HepG2 (cell line): ENCODE measurements around the gene NEURL4. TPM values are rescaled to one million over a fixed set of nuclear protein-coding genes. Genes with fewer than 3 reads are reported as not detected.

Experiments
- ARID5B ChIP-seq: IDR thresholded peaks from 2 replicates; pipeline ENCODE4 v1.4.0; 2020; ENCODE audit warnings: mild to moderate bottlenecking, missing genetic modification reagents
- ATF3 ChIP-seq: sonication (generic); formaldehyde crosslinking; IDR thresholded peaks from 2 replicates; pipeline ENCODE4 v1.4.0; 2020; ENCODE audit warnings: missing genetic modification reagents
- CBFB ChIP-seq: sonication (generic); formaldehyde crosslinking; IDR thresholded peaks from 2 replicates; pipeline ENCODE4 v1.4.0; 2020; ENCODE audit warnings: missing genetic modification reagents
- ELF3 ChIP-seq: IDR thresholded peaks from 2 replicates; pipeline ENCODE4 v1.6.1; 2016; ENCODE audit warnings: missing genetic modification reagents, missing compliant biosample characterization
- ETV5 ChIP-seq: IDR thresholded peaks from 2 replicates; pipeline ENCODE4 v1.6.1; 2018; ENCODE audit warnings: missing biosample characterization, missing genetic modification reagents, inconsistent platforms, borderline replicate concordance
- ETV6 ChIP-seq: sonication (generic); formaldehyde crosslinking; conservative IDR thresholded peaks from 2 replicates; pipeline ENCODE4 v1.4.0; 2020; ENCODE audit warnings: missing genetic modification reagents
- JARID2 ChIP-seq: sonication (generic); formaldehyde crosslinking; IDR thresholded peaks from 2 replicates; pipeline ENCODE4 v1.8.1; 2023; ENCODE audit warnings: missing genetic modification reagents, inconsistent platforms; ENCODE audit not compliant: insufficient replicate concordance
- RXRA ChIP-seq: sonication (generic); formaldehyde crosslinking; IDR thresholded peaks from 2 replicates; pipeline ENCODE4 v1.5.1; 2020; ENCODE audit warnings: missing genetic modification reagents
- STAG1 ChIP-seq: sonication (generic); formaldehyde crosslinking; IDR thresholded peaks from 2 replicates; pipeline ENCODE4 v1.4.0; 2020; ENCODE audit warnings: missing genetic modification reagents
- ZBTB38 ChIP-seq: sonication (generic); formaldehyde crosslinking; IDR thresholded peaks from 2 replicates; pipeline ENCODE4 v1.5.1; 2020; ENCODE audit warnings: mild to moderate bottlenecking, missing genetic modification reagents
- ZC3H4 ChIP-seq: sonication (generic); formaldehyde crosslinking; IDR thresholded peaks from 2 replicates; pipeline ENCODE4 v1.4.0; 2020; ENCODE audit warnings: missing genetic modification reagents, borderline replicate concordance
- ZFP1 ChIP-seq: IDR thresholded peaks from 2 replicates; pipeline ENCODE4 v1.6.1; 2016
- ZNF333 ChIP-seq: sonication (generic); formaldehyde crosslinking; IDR thresholded peaks from 2 replicates; pipeline ENCODE4 v1.4.0; 2020; ENCODE audit warnings: mild to moderate bottlenecking, missing genetic modification reagents, borderline replicate concordance
- ZNF354B ChIP-seq: sonication (generic); formaldehyde crosslinking; IDR thresholded peaks from 2 replicates; pipeline ENCODE4 v1.8.0; 2022; ENCODE audit warnings: mild to moderate bottlenecking, missing genetic modification reagents
- ZNF549 ChIP-seq: sonication (generic); formaldehyde crosslinking; IDR thresholded peaks from 2 replicates; pipeline ENCODE4 v1.5.0; 2020; ENCODE audit warnings: missing genetic modification reagents
- ZNF564 ChIP-seq: sonication (generic); formaldehyde crosslinking; IDR thresholded peaks from 2 replicates; pipeline ENCODE4 v1.8.1; 2023; ENCODE audit warnings: mild to moderate bottlenecking, missing genetic modification reagents
- ZNF577 ChIP-seq: sonication (generic); formaldehyde crosslinking; IDR thresholded peaks from 2 replicates; pipeline ENCODE4 v1.4.0; 2020; ENCODE audit warnings: mild to moderate bottlenecking, low read depth, missing genetic modification reagents, borderline replicate concordance
- ZNF747 ChIP-seq: sonication (generic); formaldehyde crosslinking; IDR thresholded peaks from 2 replicates; pipeline ENCODE4 v1.8.1; 2023; ENCODE audit warnings: missing genetic modification reagents, mild to moderate bottlenecking, borderline replicate concordance
- polyA plus RNA-seq, 8 experiments: library from polyadenylated mRNA; depleted of rRNA in 3 of 8; stranded (reverse) in 7 of 8; unstranded in 1 of 8; fragments of >200 nt; fragmentation: Illumina TruSeq in 4 of 8; extraction: Trizol in 4 of 8; gene quantifications; 2 replicates each; pipeline versions ENCODE4 v1.2.1 to v1.2.3, GENCODE V29; 2011 to 2016; ENCODE audit warnings: low read depth in 4 of 8, missing spikeins in 1 of 8, mixed read lengths in 1 of 8; ENCODE audit not compliant: insufficient read depth in 1 of 8
- total RNA-seq, 5 experiments: library from RNA; depleted of rRNA; stranded (reverse); fragments of >200 nt; fragmentation: Illumina TruSeq; extraction: Trizol; gene quantifications; 2 replicates each; pipeline ENCODE4 v1.2.3, GENCODE V29; 2016; ENCODE audit warnings: low read depth in 1 of 5
- TF ChIP-seq, protein P1 (sequence below): conservative IDR thresholded peaks from 2 replicates; pipeline ENCODE4 v1.6.1; 2018; ENCODE audit warnings: missing genetic modification reagents
- TF ChIP-seq, protein P2 (sequence below): sonication (generic); formaldehyde crosslinking; IDR thresholded peaks from 2 replicates; pipeline ENCODE4 v1.8.0; 2023; ENCODE audit warnings: mild to moderate bottlenecking, missing genetic modification reagents
- TF ChIP-seq, protein P3 (sequence below): sonication (generic); formaldehyde crosslinking; IDR thresholded peaks from 2 replicates; pipeline ENCODE4 v1.4.0; 2020; ENCODE audit warnings: missing genetic modification reagents
- TF ChIP-seq, protein P4 (sequence below): IDR thresholded peaks from 2 replicates; pipeline ENCODE4 v1.6.1; 2016; ENCODE audit warnings: missing compliant biosample characterization, missing genetic modification reagents, borderline replicate concordance

NEURL4 gene
- total and polyA plus RNA-seq, 2 of the 13 experiments (the other 11 are each of a cell fraction or from before 2014, with no cell fraction given): 14.8 to 15.7 TPM

GRCh38 chr17:7356072-7356549, 27.0 kb upstream of the NEURL4 start (continued):
- TF ChIP-seq, protein P1, sequence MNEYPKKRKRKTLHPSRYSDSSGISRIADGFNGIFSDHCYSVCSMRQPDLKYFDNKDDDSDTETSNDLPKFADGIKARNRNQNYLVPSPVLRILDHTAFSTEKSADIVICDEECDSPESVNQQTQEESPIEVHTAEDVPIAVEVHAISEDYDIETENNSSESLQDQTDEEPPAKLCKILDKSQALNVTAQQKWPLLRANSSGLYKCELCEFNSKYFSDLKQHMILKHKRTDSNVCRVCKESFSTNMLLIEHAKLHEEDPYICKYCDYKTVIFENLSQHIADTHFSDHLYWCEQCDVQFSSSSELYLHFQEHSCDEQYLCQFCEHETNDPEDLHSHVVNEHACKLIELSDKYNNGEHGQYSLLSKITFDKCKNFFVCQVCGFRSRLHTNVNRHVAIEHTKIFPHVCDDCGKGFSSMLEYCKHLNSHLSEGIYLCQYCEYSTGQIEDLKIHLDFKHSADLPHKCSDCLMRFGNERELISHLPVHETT (CRISPR knock-in tag): no peak
- TF ChIP-seq ZNF549 (CRISPR knock-in tag) (no peak), ZNF354B (CRISPR knock-in tag) (no peak), ZNF577 (CRISPR knock-in tag) (no peak), ZBTB38 (peak; percentile 74), RXRA (CRISPR knock-in tag) (peak; percentile 54; the same call in 1 of the 2 replicates), ZNF747 (CRISPR knock-in tag) (no peak), STAG1 (peak; percentile 95), ARID5B (CRISPR knock-in tag) (0 out of 2 replicates have a peak, but pooled peaks have one; percentile 9), ZFP1 (CRISPR knock-in tag) (no peak), CBFB (peak; percentile 61; the same call in 1 of the 2 replicates), ZC3H4 (no peak), ZNF564 (CRISPR knock-in tag) (no peak), ETV6 (CRISPR knock-in tag) (no peak), ATF3 (peak; percentile 43; the same call in 1 of the 2 replicates), ZNF333 (CRISPR knock-in tag) (no peak), JARID2 (CRISPR knock-in tag) (no peak), ETV5 (CRISPR knock-in tag) (peak; percentile 34; the same call in 1 of the 2 replicates), ELF3 (peak; percentile 66; the same call in 1 of the 2 replicates)
- TF ChIP-seq, protein P2, sequence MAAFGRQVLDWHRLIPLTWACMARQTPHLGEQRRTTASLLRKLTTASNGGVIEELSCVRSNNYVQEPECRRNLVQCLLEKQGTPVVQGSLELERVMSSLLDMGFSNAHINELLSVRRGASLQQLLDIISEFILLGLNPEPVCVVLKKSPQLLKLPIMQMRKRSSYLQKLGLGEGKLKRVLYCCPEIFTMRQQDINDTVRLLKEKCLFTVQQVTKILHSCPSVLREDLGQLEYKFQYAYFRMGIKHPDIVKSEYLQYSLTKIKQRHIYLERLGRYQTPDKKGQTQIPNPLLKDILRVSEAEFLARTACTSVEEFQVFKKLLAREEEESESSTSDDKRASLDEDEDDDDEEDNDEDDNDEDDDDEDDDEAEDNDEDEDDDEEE (CRISPR knock-in tag): no peak; the same call in 1 of the 2 replicates
- TF ChIP-seq, protein P3, sequence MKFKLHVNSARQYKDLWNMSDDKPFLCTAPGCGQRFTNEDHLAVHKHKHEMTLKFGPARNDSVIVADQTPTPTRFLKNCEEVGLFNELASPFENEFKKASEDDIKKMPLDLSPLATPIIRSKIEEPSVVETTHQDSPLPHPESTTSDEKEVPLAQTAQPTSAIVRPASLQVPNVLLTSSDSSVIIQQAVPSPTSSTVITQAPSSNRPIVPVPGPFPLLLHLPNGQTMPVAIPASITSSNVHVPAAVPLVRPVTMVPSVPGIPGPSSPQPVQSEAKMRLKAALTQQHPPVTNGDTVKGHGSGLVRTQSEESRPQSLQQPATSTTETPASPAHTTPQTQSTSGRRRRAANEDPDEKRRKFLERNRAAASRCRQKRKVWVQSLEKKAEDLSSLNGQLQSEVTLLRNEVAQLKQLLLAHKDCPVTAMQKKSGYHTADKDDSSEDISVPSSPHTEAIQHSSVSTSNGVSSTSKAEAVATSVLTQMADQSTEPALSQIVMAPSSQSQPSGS (CRISPR knock-in tag): no peak
- TF ChIP-seq, protein P4, sequence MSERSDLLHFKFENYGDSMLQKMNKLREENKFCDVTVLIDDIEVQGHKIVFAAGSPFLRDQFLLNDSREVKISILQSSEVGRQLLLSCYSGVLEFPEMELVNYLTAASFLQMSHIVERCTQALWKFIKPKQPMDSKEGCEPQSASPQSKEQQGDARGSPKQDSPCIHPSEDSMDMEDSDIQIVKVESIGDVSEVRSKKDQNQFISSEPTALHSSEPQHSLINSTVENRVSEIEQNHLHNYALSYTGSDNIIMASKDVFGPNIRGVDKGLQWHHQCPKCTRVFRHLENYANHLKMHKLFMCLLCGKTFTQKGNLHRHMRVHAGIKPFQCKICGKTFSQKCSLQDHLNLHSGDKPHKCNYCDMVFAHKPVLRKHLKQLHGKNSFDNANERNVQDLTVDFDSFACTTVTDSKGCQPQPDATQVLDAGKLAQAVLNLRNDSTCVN (CRISPR knock-in tag): no peak
